ENCODE data around the gene SYNRG. TPM values are rescaled to one million over a fixed set of nuclear protein-coding genes. Genes with fewer than 3 reads are reported as not detected.

The SYNRG gene, protein sequence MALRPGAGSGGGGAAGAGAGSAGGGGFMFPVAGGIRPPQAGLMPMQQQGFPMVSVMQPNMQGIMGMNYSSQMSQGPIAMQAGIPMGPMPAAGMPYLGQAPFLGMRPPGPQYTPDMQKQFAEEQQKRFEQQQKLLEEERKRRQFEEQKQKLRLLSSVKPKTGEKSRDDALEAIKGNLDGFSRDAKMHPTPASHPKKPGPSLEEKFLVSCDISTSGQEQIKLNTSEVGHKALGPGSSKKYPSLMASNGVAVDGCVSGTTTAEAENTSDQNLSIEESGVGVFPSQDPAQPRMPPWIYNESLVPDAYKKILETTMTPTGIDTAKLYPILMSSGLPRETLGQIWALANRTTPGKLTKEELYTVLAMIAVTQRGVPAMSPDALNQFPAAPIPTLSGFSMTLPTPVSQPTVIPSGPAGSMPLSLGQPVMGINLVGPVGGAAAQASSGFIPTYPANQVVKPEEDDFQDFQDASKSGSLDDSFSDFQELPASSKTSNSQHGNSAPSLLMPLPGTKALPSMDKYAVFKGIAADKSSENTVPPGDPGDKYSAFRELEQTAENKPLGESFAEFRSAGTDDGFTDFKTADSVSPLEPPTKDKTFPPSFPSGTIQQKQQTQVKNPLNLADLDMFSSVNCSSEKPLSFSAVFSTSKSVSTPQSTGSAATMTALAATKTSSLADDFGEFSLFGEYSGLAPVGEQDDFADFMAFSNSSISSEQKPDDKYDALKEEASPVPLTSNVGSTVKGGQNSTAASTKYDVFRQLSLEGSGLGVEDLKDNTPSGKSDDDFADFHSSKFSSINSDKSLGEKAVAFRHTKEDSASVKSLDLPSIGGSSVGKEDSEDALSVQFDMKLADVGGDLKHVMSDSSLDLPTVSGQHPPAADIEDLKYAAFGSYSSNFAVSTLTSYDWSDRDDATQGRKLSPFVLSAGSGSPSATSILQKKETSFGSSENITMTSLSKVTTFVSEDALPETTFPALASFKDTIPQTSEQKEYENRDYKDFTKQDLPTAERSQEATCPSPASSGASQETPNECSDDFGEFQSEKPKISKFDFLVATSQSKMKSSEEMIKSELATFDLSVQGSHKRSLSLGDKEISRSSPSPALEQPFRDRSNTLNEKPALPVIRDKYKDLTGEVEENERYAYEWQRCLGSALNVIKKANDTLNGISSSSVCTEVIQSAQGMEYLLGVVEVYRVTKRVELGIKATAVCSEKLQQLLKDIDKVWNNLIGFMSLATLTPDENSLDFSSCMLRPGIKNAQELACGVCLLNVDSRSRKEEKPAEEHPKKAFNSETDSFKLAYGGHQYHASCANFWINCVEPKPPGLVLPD (N-terminal part only)
- total RNA-seq (10 to 100 TPM; 17.8 to 20.5 TPM), polyA plus RNA-seq (10 to 100 TPM in 1 of 2 donors, 1 to 10 TPM in 1; 6.5 to 13.9 TPM)

DNA sequence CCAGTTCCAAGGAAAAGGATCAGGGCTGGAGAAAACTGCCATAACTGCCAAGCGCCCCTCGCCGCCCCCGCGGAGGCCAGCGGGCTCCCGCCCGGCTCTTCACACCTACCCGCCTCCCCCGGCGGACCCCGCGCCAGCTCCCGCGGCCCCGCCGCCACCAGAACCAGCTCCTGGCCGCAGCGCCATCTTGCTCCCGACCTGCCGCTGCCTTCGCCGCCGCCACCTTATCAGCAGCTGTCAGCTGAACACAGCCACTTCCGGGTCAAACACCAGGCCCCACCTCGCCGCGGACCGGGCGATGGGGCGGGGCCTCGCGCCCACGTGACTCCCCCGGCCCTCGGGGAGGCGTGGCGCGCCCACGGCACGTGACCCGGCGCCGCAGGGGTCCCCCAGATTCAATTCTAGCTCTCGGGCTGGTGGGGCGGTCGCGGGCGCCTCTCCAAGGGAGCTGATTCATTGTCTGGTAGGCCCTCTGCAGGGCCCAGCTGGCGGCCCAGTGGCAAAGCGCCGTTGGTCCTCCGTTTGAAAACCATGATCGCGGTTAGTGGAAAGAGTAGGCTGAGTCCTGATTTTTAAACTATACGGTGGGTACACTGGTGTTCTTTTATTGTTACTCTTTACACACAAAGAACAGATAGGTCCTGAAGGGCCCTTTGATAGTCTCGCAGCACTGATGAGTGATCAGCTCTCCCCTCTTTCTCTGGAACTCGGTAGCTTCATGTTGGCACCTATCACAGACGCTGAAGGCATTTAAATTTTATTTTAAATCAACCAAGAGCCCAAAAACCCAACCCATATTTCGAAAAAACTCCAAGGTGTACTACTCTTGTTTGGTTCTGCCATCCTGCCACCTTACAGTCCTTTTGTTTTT lies at the start of gene SYNRG:
Gene SYNRG, minus strand, starts transcription at position 249 of the 871 bp plus-strand sequence. Its CDS starts 63 bp downstream, at position 186.
- Histone ChIP-seq H3K4me3 (ENCODE audit: low read depth in 1 of 3, low read length in 3 of 3) (peak within 1 kb of the TSS; percentile 89 to 96 (median 91)), H3K4me1 (ENCODE audit: control insufficient read depth in 4 of 4, insufficient read depth in 4 of 4, low read length in 3 of 4) (peaks cover 2 to 12% (median 7%) of the 10 kb centered on the region in 4 donors), H3K27me3 (ENCODE audit: control insufficient read depth in 4 of 4, insufficient read depth in 4 of 4, low read length in 3 of 4) (no peaks in the 10 kb centered on the region), H3K27ac (ENCODE audit: low read depth in 1 of 2, low read length in 2 of 2) (peak within 1 kb of the TSS; percentile 88 to 94), H3K9me3 (ENCODE audit: control insufficient read depth in 4 of 4, low read length in 3 of 4) (no peaks in the 10 kb centered on the region), H3K36me3 (ENCODE audit: control insufficient read depth in 4 of 4, insufficient read depth in 3 of 4, low read depth in 1 of 4, low read length in 3 of 4) (peaks cover 0 to 12% (median 7%) of the 10 kb centered on the region in 4 donors), H3K9ac (ENCODE audit: low read depth in 1 of 2, low read length in 2 of 2) (peak within 1 kb of the TSS; percentile 75 to 91)
- 1% methylated on average over 60 of the region's 60 CpGs for WGBS
- DNase-seq (ENCODE audit: low spot score), result peak; percentile 93
- TF ChIP-seq EGR1 (IDR thresholded peaks at IDR 0.05; ENCODE audit: low read depth in 2 of 2) (peak in 1 of 2 donors; percentile 15), YY1 (IDR thresholded peaks at IDR 0.05) (peak; percentile 87), JUND (IDR thresholded peaks at IDR 0.05) (no peak), FOXA2 (IDR thresholded peaks at IDR 0.05) (no peak), NR2F2 (IDR thresholded peaks at IDR 0.05) (peak; percentile 66), RAD21 (IDR thresholded peaks at IDR 0.05) (peak; percentile 37 to 40), GABPA (IDR thresholded peaks at IDR 0.05 in 1 of 2, conservative IDR thresholded peaks at IDR 0.05 in 1 of 2) (peak in 1 of 2 donors; percentile 81)

DNA sequence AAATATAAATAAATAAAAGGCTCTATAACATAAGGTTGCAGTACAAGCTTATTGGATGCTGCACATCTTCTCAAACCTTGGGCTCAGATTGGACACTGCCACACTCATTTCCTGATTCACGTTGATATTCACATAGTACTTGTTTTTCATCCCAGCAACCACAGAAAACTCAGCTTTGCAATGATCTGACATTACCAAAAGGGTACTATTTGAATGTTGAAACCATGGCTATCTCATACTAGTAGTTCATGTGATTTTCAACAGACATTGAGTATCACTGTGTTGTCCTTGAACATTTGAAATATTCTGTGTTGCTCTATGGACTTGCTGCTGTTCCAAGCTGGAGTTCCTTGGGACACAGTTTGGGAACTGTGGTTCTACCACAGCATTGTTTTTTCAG lies 48.0 kb upstream of the SYNRG start:
- no peaks in the 10 kb centered on the region for H3K9me3 ChIP-seq (ENCODE audit: control insufficient read depth in 4 of 4, low read length in 3 of 4)
- no peaks in the 10 kb centered on the region for H3K27me3 ChIP-seq (ENCODE audit: control insufficient read depth in 4 of 4, insufficient read depth in 4 of 4, low read length in 3 of 4)
- no peaks in the 10 kb centered on the region for H3K36me3 ChIP-seq (ENCODE audit: control insufficient read depth in 4 of 4, insufficient read depth in 3 of 4, low read depth in 1 of 4, low read length in 3 of 4)
- TF ChIP-seq, protein P1, sequence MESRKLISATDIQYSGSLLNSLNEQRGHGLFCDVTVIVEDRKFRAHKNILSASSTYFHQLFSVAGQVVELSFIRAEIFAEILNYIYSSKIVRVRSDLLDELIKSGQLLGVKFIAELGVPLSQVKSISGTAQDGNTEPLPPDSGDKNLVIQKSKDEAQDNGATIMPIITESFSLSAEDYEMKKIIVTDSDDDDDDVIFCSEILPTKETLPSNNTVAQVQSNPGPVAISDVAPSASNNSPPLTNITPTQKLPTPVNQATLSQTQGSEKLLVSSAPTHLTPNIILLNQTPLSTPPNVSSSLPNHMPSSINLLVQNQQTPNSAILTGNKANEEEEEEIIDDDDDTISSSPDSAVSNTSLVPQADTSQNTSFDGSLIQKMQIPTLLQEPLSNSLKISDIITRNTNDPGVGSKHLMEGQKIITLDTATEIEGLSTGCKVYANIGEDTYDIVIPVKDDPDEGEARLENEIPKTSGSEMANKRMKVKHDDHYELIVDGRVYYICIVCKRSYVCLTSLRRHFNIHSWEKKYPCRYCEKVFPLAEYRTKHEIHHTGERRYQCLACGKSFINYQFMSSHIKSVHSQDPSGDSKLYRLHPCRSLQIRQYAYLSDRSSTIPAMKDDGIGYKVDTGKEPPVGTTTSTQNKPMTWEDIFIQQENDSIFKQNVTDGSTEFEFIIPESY (IDR thresholded peaks at IDR 0.05), result no peak
- TF ChIP-seq, protein P2, sequence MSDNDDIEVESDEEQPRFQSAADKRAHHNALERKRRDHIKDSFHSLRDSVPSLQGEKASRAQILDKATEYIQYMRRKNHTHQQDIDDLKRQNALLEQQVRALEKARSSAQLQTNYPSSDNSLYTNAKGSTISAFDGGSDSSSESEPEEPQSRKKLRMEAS (IDR thresholded peaks at IDR 0.05), result no peak
- TF ChIP-seq HNF4A (conservative IDR thresholded peaks at IDR 0.05), result no peak
- TF ChIP-seq SP1 (IDR thresholded peaks at IDR 0.05), result no peak
- no peak overlapping the region for H3K4me3 ChIP-seq (ENCODE audit: low read depth in 1 of 3, low read length in 3 of 3)
- no peak overlapping the region for H3K9ac ChIP-seq (ENCODE audit: low read depth in 1 of 2, low read length in 2 of 2)
- DNase-seq (ENCODE audit: low spot score), result no peak
- no peak overlapping the region for H3K27ac ChIP-seq (ENCODE audit: low read depth in 1 of 2, low read length in 2 of 2)
- no peaks in the 10 kb centered on the region for H3K4me1 ChIP-seq (ENCODE audit: control insufficient read depth in 4 of 4, insufficient read depth in 4 of 4, low read length in 3 of 4)
- WGBS, result 80% methylated on average over 1 of the region's 1 CpG

Measured in liver (tissue), 9 donors.